ENCODE measurements around the gene ATXN1L. TPM values are rescaled to one million over a fixed set of nuclear protein-coding genes. Genes with fewer than 3 reads are reported as not detected.

The ATXN1L gene
- total RNA-seq, 4 donors from 2014 or later: 8.9 to 23.8 (median 15.6) TPM

GRCh38 chr16:71889147-71889546 is 43.4 kb downstream of the ATXN1L start:
- no peak overlapping the region for H3K27ac ChIP-seq
- no peak for DNase-seq
- H3K27me3 ChIP-seq: no peaks in the 10 kb centered on the region
- no peak for TF ChIP-seq CTCF (IDR thresholded peaks at IDR 0.05)
- no peak for TF ChIP-seq POLR2A (IDR thresholded peaks at IDR 0.05)
- H3K4me1 ChIP-seq: peaks cover 0 to 15% (median 3%) of the 10 kb centered on the region in 3 donors
- intact Hi-C loops (cut with DNase I): loop anchor here (10.0 kb wide), 1 partner anchor 74 kb away; no protein-coding TSS in a partner anchor
- 84 to 89% methylated on average over 3 of the region's 3 CpGs for WGBS, 2 donors
- H3K9me3 ChIP-seq: no peaks in the 10 kb centered on the region
- H3K36me3 ChIP-seq: no peaks in the 10 kb centered on the region
- no peak overlapping the region for H3K4me3 ChIP-seq

DNA sequence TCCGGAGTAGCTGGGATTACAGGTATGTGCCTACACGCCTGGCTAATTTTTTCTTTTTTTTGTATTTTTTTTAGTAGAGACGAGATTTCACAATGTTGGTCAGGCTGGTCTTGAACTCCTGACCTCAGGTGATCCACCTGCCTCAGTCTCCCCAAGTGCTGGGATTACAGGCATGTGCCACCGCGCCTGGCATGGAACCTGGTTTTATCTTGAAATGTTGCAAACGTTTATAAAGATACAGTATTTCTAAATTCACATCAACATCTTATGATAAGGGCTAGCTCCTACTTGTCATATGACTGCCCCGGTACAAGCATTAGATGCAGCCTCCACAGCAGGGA is 48.1 kb downstream of the ATXN1L start:
- H3K9me3 ChIP-seq: no peaks in the 10 kb centered on the region
- TF ChIP-seq POLR2A (IDR thresholded peaks at IDR 0.05) (no peak), CTCF (IDR thresholded peaks at IDR 0.05) (no peak)
- intact Hi-C loops (cut with DNase I): no loop called here
- peak overlapping the region; percentile 76 to 91 (median 84) for H3K4me3 ChIP-seq
- DNase-seq: no peak
- peaks cover 10 to 36% (median 24%) of the 10 kb centered on the region in 3 donors for H3K4me1 ChIP-seq
- H3K36me3 ChIP-seq: no peaks in the 10 kb centered on the region
- WGBS, 2 donors: 42 to 43% methylated on average over 7 of the region's 7 CpGs
- peak overlapping the region; percentile 96 to 99 (median 98) for H3K27ac ChIP-seq
- H3K27me3 ChIP-seq: no peaks in the 10 kb centered on the region

DNA sequence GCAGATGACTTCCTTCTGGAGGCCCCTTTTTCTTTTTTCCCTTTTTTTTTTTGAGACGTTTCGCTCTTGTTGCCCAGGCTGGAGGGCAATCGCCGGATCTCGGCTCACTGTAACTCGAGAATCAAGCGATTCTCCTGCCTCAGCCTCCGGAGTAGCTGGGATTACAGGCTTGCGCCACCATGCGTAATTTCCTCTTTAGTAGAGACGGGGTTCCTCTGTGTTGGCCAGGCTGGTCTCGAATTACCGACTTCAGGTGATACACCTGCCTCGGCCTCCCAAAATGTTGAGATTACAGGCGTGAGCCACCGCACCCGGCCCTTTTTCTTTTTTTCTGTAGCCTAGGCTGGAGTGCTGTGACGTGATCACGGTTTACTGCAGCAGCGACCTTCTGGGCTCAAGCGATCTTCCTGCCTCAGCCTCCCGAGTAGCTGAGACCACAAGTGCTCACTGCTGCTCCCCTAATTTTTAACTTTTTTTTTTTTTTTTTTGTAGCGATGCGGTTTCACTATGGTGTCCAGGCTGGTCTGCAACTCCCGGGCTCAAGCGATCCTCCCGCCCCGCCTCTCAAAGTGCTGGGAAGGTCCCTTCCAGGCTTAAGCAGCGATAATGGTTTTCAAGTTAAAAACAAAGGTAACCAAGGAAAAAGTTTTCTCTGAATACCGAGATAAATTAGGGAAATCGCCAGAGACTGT is 48.6 kb downstream of the ATXN1L start:
- intact Hi-C loops (cut with DNase I): no loop called here
- Histone ChIP-seq H3K4me1 (peaks cover 10 to 41% (median 27%) of the 10 kb centered on the region in 3 donors), H3K4me3 (peak overlapping the region; percentile 76 to 91 (median 84)), H3K27ac (peak overlapping the region; percentile 96 to 99 (median 98)), H3K9me3 (no peaks in the 10 kb centered on the region), H3K36me3 (no peaks in the 10 kb centered on the region), H3K27me3 (no peaks in the 10 kb centered on the region)
- 1% methylated on average over 17 to 30 of the region's 31 CpGs for WGBS, 2 donors
- TF ChIP-seq POLR2A (IDR thresholded peaks at IDR 0.05): no peak
- peak in 1 of 6 experiments; percentile 9 for TF ChIP-seq CTCF (IDR thresholded peaks at IDR 0.05)
- DNase-seq: no peak

DNA sequence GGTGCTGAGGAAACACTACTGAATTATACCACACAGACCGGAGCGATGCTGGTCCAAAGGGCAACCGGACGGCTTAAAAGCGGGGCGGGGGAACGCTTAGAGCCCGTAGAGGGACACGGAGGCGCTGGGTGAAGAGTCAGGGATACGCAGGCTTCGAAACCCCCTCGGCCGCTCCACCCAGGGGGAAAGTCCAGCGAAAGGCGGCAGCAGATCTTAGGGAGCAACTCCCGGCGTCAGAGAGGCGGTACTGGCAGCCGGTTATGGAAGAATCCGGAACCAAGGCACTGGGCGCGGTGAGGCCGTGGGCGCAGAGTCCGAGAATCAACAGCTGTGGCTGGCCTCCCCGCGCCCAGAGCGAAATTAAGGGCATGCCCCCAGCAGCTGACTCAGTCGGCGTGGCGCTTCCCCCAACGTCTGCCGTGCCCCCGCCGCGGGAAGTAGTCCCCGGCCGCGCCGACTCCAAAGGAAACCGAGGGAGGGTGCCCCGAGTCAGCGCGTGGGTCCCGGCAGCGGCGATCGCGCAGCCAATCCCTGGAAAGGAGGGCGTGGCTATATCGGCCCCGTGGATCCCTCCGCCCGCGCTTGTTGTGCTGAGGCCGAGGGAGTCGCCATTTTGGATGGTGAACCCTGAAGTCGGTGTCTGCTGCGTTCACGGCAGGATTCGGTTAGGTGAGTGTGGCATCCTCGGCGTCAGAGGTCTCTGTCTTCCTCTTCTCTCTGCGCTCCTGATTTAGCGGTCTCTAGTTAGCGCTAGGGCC is 49.3 kb downstream of the ATXN1L start, which contains the start of gene IST1:
IST1 (plus strand) TSS at position 611 of the 758 bp plus-strand sequence. CDS start 20,110 bp downstream, outside the sequence.
- TF ChIP-seq CTCF (IDR thresholded peaks at IDR 0.05): peak in 1 of 6 experiments; percentile 16
- peak in 3 of 4 donors; percentile 60 to 95 (median 93) for TF ChIP-seq POLR2A (IDR thresholded peaks at IDR 0.05)

More for the DNA sequence above, 49.3 kb downstream of the ATXN1L start, which contains the start of gene IST1:
- Histone ChIP-seq H3K9me3 (no peaks in the 10 kb centered on the region), H3K4me1 (peaks cover 10 to 48% (median 33%) of the 10 kb centered on the region in 3 donors), H3K4me3 (peak within 1 kb of the TSS; percentile 76 to 91 (median 84)), H3K27ac (peak within 1 kb of the TSS; percentile 96 to 99 (median 98)), H3K36me3 (no peaks in the 10 kb centered on the region), H3K27me3 (no peaks in the 10 kb centered on the region)
- peak; percentile 94 for DNase-seq
- WGBS, 2 donors: 0 to 1% methylated on average over 10 to 21 of the region's 67 CpGs
- intact Hi-C loops (cut with DNase I): no loop called here
